Adrenal gland (tissue), 5 donors: Measurements from ENCODE around the gene TJP3.

Experiments
- CTCF ChIP-seq, 6 experiments: fragments of 450-650 bp in 4 of 6; fragments of 200-600 bp in 2 of 6; sonication (generic) in 1 of 6; IDR thresholded peaks; 1 replicate in 5 of 6; 2 replicates in 1 of 6; pipeline versions ENCODE4 v1.5.1 to v1.8.0; 2016 to 2021; ENCODE audit warnings: antibody characterized with exemption in 6 of 6, mild to moderate bottlenecking in 2 of 6, moderate library complexity in 1 of 6
- POLR2A ChIP-seq, 2 donors: fragments of 450-650 bp; IDR thresholded peaks; one replicate each; pipeline ENCODE4 v1.6.1; 2017; ENCODE audit warnings: antibody characterized with exemption in 2 of 2, mild to moderate bottlenecking in 2 of 2, moderate library complexity in 1 of 2
- donor health status: DM: no; HTN: no; CAD: no.

DNA sequence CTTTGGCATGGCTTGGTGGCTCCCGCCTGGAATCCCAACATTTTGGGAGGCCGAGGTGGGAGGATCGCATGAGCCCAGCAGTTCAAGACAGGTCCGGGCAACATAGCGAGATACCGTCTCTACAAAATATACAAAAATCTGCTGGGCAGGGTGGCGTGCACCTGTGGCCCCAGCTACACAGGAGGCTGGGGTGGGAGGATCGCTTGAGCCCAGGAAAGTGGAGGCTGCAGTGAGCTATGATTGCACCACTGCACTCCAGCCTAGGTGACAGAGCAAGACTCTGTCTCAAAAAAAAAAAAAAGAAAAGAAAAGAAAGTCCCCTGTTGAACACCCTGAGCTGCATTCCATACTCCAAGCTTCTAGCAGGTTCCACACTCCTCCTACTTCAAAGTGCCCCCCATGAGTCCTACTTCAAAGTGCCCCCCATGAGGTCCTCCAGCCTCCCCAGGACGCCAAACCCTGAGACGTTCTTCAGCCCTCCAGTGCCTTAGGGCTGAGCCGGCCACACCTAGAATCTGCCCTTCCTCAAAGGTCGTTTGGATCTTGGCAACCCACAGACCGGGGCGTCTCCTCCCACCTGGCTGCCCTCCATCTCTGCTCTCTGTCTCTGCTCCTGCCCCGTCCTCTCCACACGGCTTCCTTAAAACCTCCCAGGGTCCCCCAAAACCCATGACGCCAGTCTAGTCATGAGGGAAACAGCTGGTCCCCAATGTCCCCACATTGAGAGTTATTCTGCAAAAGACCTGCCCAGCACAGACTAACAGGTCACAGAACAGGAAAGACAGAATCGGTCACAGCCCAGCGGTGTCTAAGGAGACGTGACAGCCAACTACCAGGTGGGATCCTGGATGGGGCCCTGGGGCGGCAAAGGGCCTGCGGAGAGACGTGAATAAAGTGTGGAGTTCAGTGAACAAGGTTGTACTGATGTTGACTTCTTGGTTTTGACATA lies 4.8 kb downstream of the TJP3 start:
- TF ChIP-seq POLR2A (IDR thresholded peaks at IDR 0.05) (no peak), CTCF (IDR thresholded peaks at IDR 0.05) (no peak)
